Fibroblast of lung (primary cell): Measurements from ENCODE around the gene RIPOR3. TPM values are rescaled to one million over a fixed set of nuclear protein-coding genes. Genes with fewer than 3 reads are reported as not detected.
"Not testable (repeated sequence)": the region's sequence is repeated elsewhere in the genome, so short reads cannot be mapped to it uniquely, and the experiment has no call there.

Experiments
- DNase-seq, 2 donors: peaks; one replicate each; pipeline versions ENCODE4 v3.0.0 to v3.0.0-alpha.2; 2010; ENCODE audit warnings: low read depth in 2 of 2
- H2AFZ ChIP-seq: 2 replicates; pipeline ENCODE4 v1.5.1; 2012; ENCODE audit warnings: low read length, control low read depth, inconsistent platforms
- H3K27ac ChIP-seq: 2 replicates; pipeline ENCODE4 v1.5.1; 2011; ENCODE audit warnings: low read length, control low read depth; ENCODE audit not compliant: insufficient read depth
- H3K27me3 ChIP-seq: 2 replicates; pipeline ENCODE4 v1.5.1; 2011; ENCODE audit warnings: mild to moderate bottlenecking, low read length; ENCODE audit not compliant: control insufficient read depth, insufficient read depth
- H3K36me3 ChIP-seq: 2 replicates; pipeline ENCODE4 v1.5.1; 2011; ENCODE audit warnings: low read length; ENCODE audit not compliant: control insufficient read depth, insufficient read depth
- H3K4me1 ChIP-seq: 2 replicates; pipeline ENCODE4 v1.5.1; 2011; ENCODE audit warnings: low read length; ENCODE audit not compliant: control insufficient read depth, insufficient read depth; ENCODE audit errors: extremely low read depth
- H3K4me2 ChIP-seq: 2 replicates; pipeline ENCODE4 v1.5.1; 2011; ENCODE audit warnings: low read length, control low read depth; ENCODE audit not compliant: insufficient read depth; ENCODE audit errors: extremely low read depth
- H3K4me3 ChIP-seq, 4 experiments: fragments of 200-600 bp in 1 of 4; sonication (generic) in 1 of 4; replicated peaks in 1 of 4; 2 replicates each; pipeline ENCODE4 v1.5.1; 2011 to 2016; ENCODE audit warnings: low read length in 4 of 4, low read depth in 3 of 4, mild to moderate bottlenecking in 3 of 4, control low read depth in 2 of 4, inconsistent platforms in 1 of 4, mixed read lengths in 1 of 4; ENCODE audit not compliant: insufficient read depth in 1 of 4; ENCODE audit errors: control extremely low read depth in 1 of 4
- H3K79me2 ChIP-seq: 2 replicates; pipeline ENCODE4 v1.5.1; 2012; ENCODE audit warnings: mild to moderate bottlenecking, low read length, inconsistent platforms; ENCODE audit not compliant: control insufficient read depth, insufficient read depth
- H3K9ac ChIP-seq: 2 replicates; pipeline ENCODE4 v1.5.1; 2011; ENCODE audit warnings: mild to moderate bottlenecking, low read length, control low read depth; ENCODE audit not compliant: insufficient read depth
- H3K9me3 ChIP-seq: 2 replicates; pipeline ENCODE4 v1.5.1; 2012; ENCODE audit warnings: low read depth, low read length; ENCODE audit not compliant: control insufficient read depth, insufficient read depth
- H4K20me1 ChIP-seq: 2 replicates; pipeline ENCODE4 v1.5.1; 2011; ENCODE audit warnings: low read length; ENCODE audit not compliant: control insufficient read depth, insufficient read depth; ENCODE audit errors: extremely low read depth
- CTCF ChIP-seq, 2 donors: IDR thresholded peaks in 1 of 2; conservative IDR thresholded peaks in 1 of 2; 1 replicate in 1 of 2; 2 replicates in 1 of 2; pipeline ENCODE4 v1.5.1; 2011 to 2012; ENCODE audit warnings: low read length in 2 of 2, control low read depth in 1 of 2, inconsistent platforms in 1 of 2, low read depth in 1 of 2, mild to moderate bottlenecking in 1 of 2
- EZH2 ChIP-seq: IDR thresholded peaks from 2 replicates; pipeline ENCODE4 v1.5.1; 2012; ENCODE audit warnings: low read length, control low read depth, mild to moderate bottlenecking; ENCODE audit errors: missing control alignments
- polyA plus RNA-seq, 2 donors: library from polyadenylated mRNA; depleted of rRNA in 1 of 2; stranded (reverse) in 1 of 2; unstranded in 1 of 2; fragments of >200 nt; gene quantifications; 2 replicates each; pipeline ENCODE4 v1.2.1, GENCODE V29; 2011 to 2012; ENCODE audit warnings: missing spikeins in 1 of 2
- total RNA-seq: library from RNA; depleted of rRNA; stranded (reverse); fragments of >200 nt; gene quantifications from 2 replicates; pipeline ENCODE4 v1.2.1, GENCODE V29; 2014

RIPOR3 gene
- total and polyA plus RNA-seq, 2 donors (not counting 1 experiment from before 2014, with no cell fraction given), result 2.0 to 4.1 TPM

DNA sequence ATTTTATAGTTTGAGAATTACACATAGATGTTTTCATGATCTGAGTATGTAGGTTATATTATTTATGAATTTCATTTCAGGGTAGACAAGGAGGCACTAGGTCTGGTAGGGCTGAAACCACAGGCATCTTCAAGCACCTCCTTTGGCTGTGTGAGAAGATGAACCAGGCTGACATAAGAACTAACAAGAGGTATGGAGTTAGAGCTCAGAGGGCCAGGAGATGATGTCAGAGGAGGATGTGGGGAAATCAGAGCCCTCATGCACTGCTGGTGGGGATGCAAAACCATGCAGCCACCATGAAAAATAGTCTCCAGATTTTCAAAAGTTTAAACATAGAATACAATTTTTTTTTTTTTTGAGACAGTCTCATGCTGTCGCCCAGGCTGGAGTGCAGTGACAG is 13.6 kb upstream of the RIPOR3 start:
- Histone ChIP-seq H3K4me1 (no peaks in the 10 kb centered on the region), H3K27ac (no peak overlapping the region), H3K79me2 (no peaks in the 10 kb centered on the region), H3K4me3 (no peak overlapping the region), H3K36me3 (no peaks in the 10 kb centered on the region), H3K27me3 (no peaks in the 10 kb centered on the region), H2AFZ (no peak overlapping the region), H3K4me2 (no peak overlapping the region), H4K20me1 (no peaks in the 10 kb centered on the region), H3K9ac (no peak overlapping the region), H3K9me3 (no peaks in the 10 kb centered on the region)
- peak in 1 of 2 donors; percentile 64 for DNase-seq
- TF ChIP-seq EZH2, result no peak

DNA sequence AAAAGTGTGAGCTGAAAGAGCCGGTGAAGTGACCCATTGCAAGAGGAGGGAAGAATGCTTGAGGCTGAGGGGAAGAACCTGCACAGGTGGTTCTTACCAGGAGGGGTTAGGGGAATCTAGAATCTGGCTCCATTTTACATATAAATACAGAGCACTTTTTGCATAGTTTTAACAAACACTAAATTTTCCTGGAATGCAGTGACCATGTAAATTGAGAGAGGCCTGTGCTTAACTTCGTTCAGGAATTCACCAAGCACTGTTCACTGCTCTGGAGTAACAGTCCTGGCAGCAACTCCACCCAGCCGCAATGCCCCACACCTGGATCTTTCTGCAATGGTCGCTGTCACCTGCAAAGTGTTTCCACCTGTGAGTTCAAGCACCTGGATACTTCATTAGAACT is 13.2 kb upstream of the RIPOR3 start:
- H3K4me3 ChIP-seq, result no peak overlapping the region
- no peaks in the 10 kb centered on the region for H3K36me3 ChIP-seq
- H2AFZ ChIP-seq, result no peak overlapping the region
- H3K4me1 ChIP-seq, result no peaks in the 10 kb centered on the region
- H3K27me3 ChIP-seq, result no peaks in the 10 kb centered on the region
- no peak for DNase-seq
- H4K20me1 ChIP-seq, result no peaks in the 10 kb centered on the region
- H3K9me3 ChIP-seq, result no peaks in the 10 kb centered on the region
- no peak overlapping the region for H3K9ac ChIP-seq
- no peak overlapping the region for H3K27ac ChIP-seq
- H3K79me2 ChIP-seq, result no peaks in the 10 kb centered on the region
- no peak overlapping the region for H3K4me2 ChIP-seq
- no peak for TF ChIP-seq CTCF (conservative IDR thresholded peaks at IDR 0.05 in 1 of 2, IDR thresholded peaks at IDR 0.05 in 1 of 2; ENCODE audit: low read depth in 1 of 2, low read length in 2 of 2)
- no peak for TF ChIP-seq EZH2

- H3K36me3 ChIP-seq, H3K4me3 ChIP-seq, H3K4me1 ChIP-seq, H3K79me2 ChIP-seq, H3K27me3 ChIP-seq, H3K4me2 ChIP-seq, H3K9ac ChIP-seq, DNase-seq, H2AFZ ChIP-seq, H3K27ac ChIP-seq, H3K9me3 ChIP-seq, H4K20me1 ChIP-seq: not testable (repeated sequence)
Observed at GRCh38 chr20:50703651-50704438, 12.5 kb upstream of the RIPOR3 start.
